ENCODE results near the gene PTGER1.

PTGER1 gene

DNA sequence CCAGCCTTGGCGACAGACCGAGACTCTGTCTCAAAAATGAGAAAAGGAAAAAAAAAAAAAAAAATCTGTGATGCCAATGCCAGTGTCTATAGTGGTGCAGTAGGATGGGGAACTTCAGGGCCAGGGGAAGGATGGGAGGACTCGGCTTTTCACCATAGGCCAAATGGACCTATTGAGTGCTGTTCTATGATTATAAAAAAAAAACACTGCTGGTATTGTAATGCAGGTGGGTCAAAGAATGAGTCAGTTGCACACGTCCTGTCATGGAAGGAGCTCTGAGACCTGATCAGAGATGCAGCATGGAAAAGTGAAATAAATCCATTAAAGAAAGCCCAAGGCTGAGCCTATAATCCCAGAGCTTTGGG, 36.1 kb upstream of the PTGER1 start:
- Histone ChIP-seq H3K36me3 (replicated peaks in 1 of 2; ENCODE audit: control insufficient read depth in 2 of 2, insufficient read depth in 2 of 2, low read length in 2 of 2) (peaks cover 21 to 35% of the 10 kb centered on the region in 2 donors), H4K8ac (ENCODE audit: low read depth, low read length) (no peak overlapping the region), H3K9me3 (replicated peaks in 1 of 2; ENCODE audit: control insufficient read depth in 2 of 2, insufficient read depth in 1 of 2, low read depth in 1 of 2, low read length in 2 of 2) (no peaks in the 10 kb centered on the region), H4K91ac (ENCODE audit: low read depth, low read length, poor library complexity) (no peak overlapping the region), H3K27me3 (ENCODE audit: control insufficient read depth in 3 of 3, insufficient read depth in 3 of 3, low read depth in 1 of 3, low read length in 3 of 3) (no peaks in the 10 kb centered on the region), H3K4ac (ENCODE audit: low read length) (no peak overlapping the region), H3K4me1 (ENCODE audit: control insufficient read depth in 2 of 2, insufficient read depth in 1 of 2, low read depth in 1 of 2, low read length in 2 of 2) (peaks cover 2 to 4% of the 10 kb centered on the region in 2 donors), H2BK12ac (ENCODE audit: low read length) (no peak overlapping the region), H3K4me2 (ENCODE audit: insufficient read depth, low read length, poor library complexity, severe bottlenecking) (no peak overlapping the region), H3K9ac (ENCODE audit: low read depth, low read length, poor library complexity) (no peak overlapping the region), H3K79me1 (ENCODE audit: low read depth, low read length) (peaks cover 3% of the 10 kb centered on the region), H2BK15ac (ENCODE audit: low read length) (no peak overlapping the region), H2BK120ac (ENCODE audit: low read depth, low read length) (no peak overlapping the region), H3K18ac (ENCODE audit: low read length) (no peak overlapping the region), H3K14ac (ENCODE audit: low read length) (no peak overlapping the region), H3K27ac (replicated peaks; ENCODE audit: low read length) (no peak overlapping the region), H2AFZ (ENCODE audit: low read length) (no peak overlapping the region), H3K4me3 (ENCODE audit: low read length in 2 of 2) (no peak overlapping the region), H2AK5ac (ENCODE audit: low read depth, low read length) (no peak overlapping the region), H3K23ac (ENCODE audit: low read depth, low read length, poor library complexity) (no peak overlapping the region), H2BK5ac (ENCODE audit: low read length) (no peak overlapping the region)
- WGBS, 2 donors (ENCODE audit: extremely low coverage in 2 of 2, insufficient read length in 2 of 2, insufficient replicate concordance in 1 of 2) = no CpG with 5 or more reads among the region's 4 CpGs
- no peak for DNase-seq (ENCODE audit: low spot score)

DNA sequence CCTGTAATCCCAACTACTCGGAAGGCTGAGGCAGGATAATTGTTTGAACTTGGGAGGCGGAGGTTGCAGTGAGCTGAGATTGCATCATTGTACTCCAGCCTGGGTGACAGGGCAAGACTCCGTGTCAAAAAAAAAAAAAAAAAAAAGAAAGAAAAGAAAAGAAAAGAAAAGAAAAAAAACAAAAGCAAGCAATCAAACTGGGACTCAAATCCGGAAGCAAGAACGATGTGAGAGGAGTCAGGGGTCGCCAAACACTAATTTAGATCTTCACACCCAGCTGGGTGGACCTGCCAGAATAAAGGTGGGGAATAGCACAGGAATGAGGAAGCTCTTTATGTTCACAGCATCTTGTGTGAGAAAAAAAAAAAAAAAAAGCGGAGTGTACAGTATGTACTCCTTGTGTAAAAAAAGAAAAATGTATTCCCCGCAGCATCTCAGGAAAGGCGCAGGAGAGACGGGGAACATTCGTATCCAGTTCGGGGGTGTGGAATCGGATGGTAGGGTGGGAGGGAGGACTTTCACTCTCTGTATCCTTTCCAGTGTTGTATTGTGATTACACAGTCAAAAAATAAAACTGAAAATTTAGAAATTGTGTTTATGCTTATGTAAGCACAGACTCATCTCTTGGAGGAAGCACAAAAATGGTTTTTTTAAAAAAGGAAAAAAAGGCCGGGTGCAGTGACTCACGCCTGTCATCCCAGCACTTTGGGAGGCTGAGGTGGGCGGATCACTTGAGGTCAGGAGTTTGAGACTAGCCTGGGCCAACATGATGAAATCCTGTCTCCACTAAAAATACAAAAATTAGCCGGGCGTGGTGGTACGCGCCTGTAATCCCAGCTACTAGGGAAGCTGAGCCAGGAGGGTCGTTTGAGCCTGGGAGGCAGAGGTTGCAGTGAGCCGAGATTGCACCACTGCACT, 35.4 kb upstream of the PTGER1 start:
- no peak overlapping the region for H3K23ac ChIP-seq (ENCODE audit: low read depth, low read length, poor library complexity)
- no peak overlapping the region for H2BK15ac ChIP-seq (ENCODE audit: low read length)
- H3K4me3 ChIP-seq (ENCODE audit: low read length in 2 of 2) = no peak overlapping the region
- no peak overlapping the region for H2AK5ac ChIP-seq (ENCODE audit: low read depth, low read length)
- no peaks in the 10 kb centered on the region for H3K9me3 ChIP-seq (replicated peaks in 1 of 2; ENCODE audit: control insufficient read depth in 2 of 2, insufficient read depth in 1 of 2, low read depth in 1 of 2, low read length in 2 of 2)
- H3K4me1 ChIP-seq (ENCODE audit: control insufficient read depth in 2 of 2, insufficient read depth in 1 of 2, low read depth in 1 of 2, low read length in 2 of 2) = no peaks in the 10 kb centered on the region
- no peak overlapping the region for H3K4ac ChIP-seq (ENCODE audit: low read length)
- no peak for DNase-seq (ENCODE audit: low spot score)
- no peak overlapping the region for H3K27ac ChIP-seq (replicated peaks; ENCODE audit: low read length)
- H3K9ac ChIP-seq (ENCODE audit: low read depth, low read length, poor library complexity) = no peak overlapping the region
- no peak overlapping the region for H2BK120ac ChIP-seq (ENCODE audit: low read depth, low read length)
- H3K18ac ChIP-seq (ENCODE audit: low read length) = no peak overlapping the region
- H3K27me3 ChIP-seq (ENCODE audit: control insufficient read depth in 3 of 3, insufficient read depth in 3 of 3, low read depth in 1 of 3, low read length in 3 of 3) = no peaks in the 10 kb centered on the region
- no peak overlapping the region for H3K14ac ChIP-seq (ENCODE audit: low read length)
- peaks cover 14 to 29% of the 10 kb centered on the region in 2 donors for H3K36me3 ChIP-seq (replicated peaks in 1 of 2; ENCODE audit: control insufficient read depth in 2 of 2, insufficient read depth in 2 of 2, low read length in 2 of 2)
- H3K79me1 ChIP-seq (ENCODE audit: low read depth, low read length) = no peaks in the 10 kb centered on the region
- H2BK5ac ChIP-seq (ENCODE audit: low read length) = no peak overlapping the region
- no peak overlapping the region for H4K91ac ChIP-seq (ENCODE audit: low read depth, low read length, poor library complexity)
- no CpG with 5 or more reads among the region's 22 CpGs for WGBS, 2 donors (ENCODE audit: extremely low coverage in 2 of 2, insufficient read length in 2 of 2, insufficient replicate concordance in 1 of 2)
- H3K4me2 ChIP-seq (ENCODE audit: insufficient read depth, low read length, poor library complexity, severe bottlenecking) = no peak overlapping the region
- H4K8ac ChIP-seq (ENCODE audit: low read depth, low read length) = no peak overlapping the region
- no peak overlapping the region for H2BK12ac ChIP-seq (ENCODE audit: low read length)
- H2AFZ ChIP-seq (ENCODE audit: low read length) = no peak overlapping the region

GRCh38 chr19:14507704-14508542, 32.8 kb upstream of the PTGER1 start:
- Histone ChIP-seq H3K36me3 (replicated peaks in 1 of 2; ENCODE audit: control insufficient read depth in 2 of 2, insufficient read depth in 2 of 2, low read length in 2 of 2) (peaks cover 0 to 2% of the 10 kb centered on the region in 2 donors), H3K23ac (ENCODE audit: low read depth, low read length, poor library complexity) (no peak overlapping the region), H2AK5ac (ENCODE audit: low read depth, low read length) (no peak overlapping the region), H3K27ac (replicated peaks; ENCODE audit: low read length) (no peak overlapping the region), H3K4me1 (ENCODE audit: control insufficient read depth in 2 of 2, insufficient read depth in 1 of 2, low read depth in 1 of 2, low read length in 2 of 2) (no peaks in the 10 kb centered on the region), H3K79me1 (ENCODE audit: low read depth, low read length) (no peaks in the 10 kb centered on the region), H3K4me3 (ENCODE audit: low read length in 2 of 2) (no peak overlapping the region), H3K18ac (ENCODE audit: low read length) (no peak overlapping the region), H2BK120ac (ENCODE audit: low read depth, low read length) (no peak overlapping the region), H4K91ac (ENCODE audit: low read depth, low read length, poor library complexity) (no peak overlapping the region), H2BK12ac (ENCODE audit: low read length) (no peak overlapping the region), H2BK5ac (ENCODE audit: low read length) (no peak overlapping the region), H3K4ac (ENCODE audit: low read length) (no peak overlapping the region), H3K4me2 (ENCODE audit: insufficient read depth, low read length, poor library complexity, severe bottlenecking) (no peak overlapping the region), H4K8ac (ENCODE audit: low read depth, low read length) (no peak overlapping the region), H3K14ac (ENCODE audit: low read length) (no peak overlapping the region), H3K9ac (ENCODE audit: low read depth, low read length, poor library complexity) (no peak overlapping the region), H3K27me3 (ENCODE audit: control insufficient read depth in 3 of 3, insufficient read depth in 3 of 3, low read depth in 1 of 3, low read length in 3 of 3) (no peaks in the 10 kb centered on the region), H3K9me3 (replicated peaks in 1 of 2; ENCODE audit: control insufficient read depth in 2 of 2, insufficient read depth in 1 of 2, low read depth in 1 of 2, low read length in 2 of 2) (no peaks in the 10 kb centered on the region), H2AFZ (ENCODE audit: low read length) (no peak overlapping the region), H2BK15ac (ENCODE audit: low read length) (no peak overlapping the region)
- WGBS, 2 donors (ENCODE audit: extremely low coverage in 2 of 2, insufficient read length in 2 of 2, insufficient replicate concordance in 1 of 2) = no CpG with 5 or more reads among the region's 12 CpGs
- DNase-seq (ENCODE audit: low spot score) = no peak
